Measurements from ENCODE around the gene SEMA3A.

GRCh38 chr7:84088802-84089201, 105.8 kb downstream of the SEMA3A start:
- TF ChIP-seq CTCF (IDR thresholded peaks at IDR 0.05) = no peak
- no peak for TF ChIP-seq POLR2A (IDR thresholded peaks at IDR 0.05)

Data from esophagus squamous epithelium (tissue), 4 donors.